Memory B cell (primary cell): ENCODE results near the gene ABCA2.

Experiments used
- ATAC-seq: fragments of 150-1000 bp; cut with Tn5 transposase; 2 replicates; pipeline ENCODE4 v1.10.0; 2021; ENCODE audit warnings: low read depth, mild to moderate bottlenecking, moderate library complexity
- DNase-seq, 2 donors: peaks; one replicate each; pipeline ENCODE4 v3.0.0; 2022; ENCODE audit warnings: low spot score in 2 of 2
- H3K27ac Mint-ChIP-seq: one replicate; pipeline ENCODE4 v1.8.0; 2022; ENCODE audit warnings: mild to moderate bottlenecking, moderate library complexity, mixed read lengths
- H3K27me3 Mint-ChIP-seq: one replicate; pipeline ENCODE4 v1.8.0; 2022; ENCODE audit warnings: mixed read lengths
- H3K36me3 Mint-ChIP-seq: one replicate; pipeline ENCODE4 v1.8.0; 2022; ENCODE audit warnings: mild to moderate bottlenecking, mixed read lengths
- H3K4me1 Mint-ChIP-seq: one replicate; pipeline ENCODE4 v1.8.0; 2022; ENCODE audit warnings: mixed read lengths
- H3K4me3 Mint-ChIP-seq: one replicate; pipeline ENCODE4 v1.8.0; 2022; ENCODE audit warnings: mild to moderate bottlenecking, moderate library complexity, mixed read lengths
- H3K9me3 Mint-ChIP-seq: one replicate; pipeline ENCODE4 v1.8.0; 2022; ENCODE audit warnings: mixed read lengths

The ABCA2 gene

GRCh38 chr9:136985853-136986252, 42.2 kb downstream of the ABCA2 start:
- Mint-ChIP-seq H3K27ac (no peak overlapping the region), H3K36me3 (peaks cover 2% of the 10 kb centered on the region), H3K4me1 (peaks cover 6% of the 10 kb centered on the region), H3K4me3 (no peak overlapping the region), H3K27me3 (peaks cover 16% of the 10 kb centered on the region), H3K9me3 (no peaks in the 10 kb centered on the region)
- ATAC-seq (no peak), DNase-seq (no peak)

- Mint-ChIP-seq H3K27me3 (peaks cover 20% of the 10 kb centered on the region), H3K9me3 (no peaks in the 10 kb centered on the region), H3K4me1 (peaks cover 4% of the 10 kb centered on the region), H3K4me3 (no peak overlapping the region), H3K27ac (no peak overlapping the region), H3K36me3 (peaks cover 2% of the 10 kb centered on the region)
- DNase-seq: no peak
- ATAC-seq: peak; percentile 22
These were observed 42.9 kb downstream of the ABCA2 start for GRCh38 chr9:136985027-136985602.

- no peak for ATAC-seq
- H3K4me3 Mint-ChIP-seq: no peak overlapping the region
- DNase-seq: no peak
- no peak overlapping the region for H3K27ac Mint-ChIP-seq
- peaks cover 2% of the 10 kb centered on the region for H3K36me3 Mint-ChIP-seq
- peaks cover 4% of the 10 kb centered on the region for H3K4me1 Mint-ChIP-seq
- H3K9me3 Mint-ChIP-seq: no peaks in the 10 kb centered on the region
- H3K27me3 Mint-ChIP-seq: peaks cover 20% of the 10 kb centered on the region
These were observed 43.5 kb downstream of the ABCA2 start for GRCh38 chr9:136984464-136985026.

GRCh38 chr9:136983656-136984314, 44.3 kb downstream of the ABCA2 start:
- Mint-ChIP-seq H3K27me3 (peaks cover 20% of the 10 kb centered on the region), H3K4me3 (no peak overlapping the region), H3K27ac (no peak overlapping the region), H3K4me1 (peaks cover 4% of the 10 kb centered on the region), H3K9me3 (no peaks in the 10 kb centered on the region), H3K36me3 (peaks cover 2% of the 10 kb centered on the region)
- ATAC-seq (no peak), DNase-seq (no peak)

- DNase-seq (no peak), ATAC-seq (no peak)
- H3K9me3 Mint-ChIP-seq: no peaks in the 10 kb centered on the region
- H3K4me1 Mint-ChIP-seq: peaks cover 4% of the 10 kb centered on the region
- H3K4me3 Mint-ChIP-seq: no peak overlapping the region
- peaks cover 20% of the 10 kb centered on the region for H3K27me3 Mint-ChIP-seq
- no peak overlapping the region for H3K27ac Mint-ChIP-seq
- H3K36me3 Mint-ChIP-seq: peaks cover 2% of the 10 kb centered on the region
These were observed 44.9 kb downstream of the ABCA2 start for GRCh38 chr9:136983167-136983566.

- ATAC-seq: no peak
- no peak within 1 kb of the TSS for H3K4me3 Mint-ChIP-seq
- H3K27ac Mint-ChIP-seq: no peak within 1 kb of the TSS
- peaks cover 4% of the 10 kb centered on the region for H3K4me1 Mint-ChIP-seq
- H3K27me3 Mint-ChIP-seq: peaks cover 17% of the 10 kb centered on the region
- no peaks in the 10 kb centered on the region for H3K9me3 Mint-ChIP-seq
- H3K36me3 Mint-ChIP-seq: peaks cover 2% of the 10 kb centered on the region
- DNase-seq: no peak
These were observed 45.6 kb downstream of the ABCA2 start, which contains the start of gene LCNL1 for GRCh38 chr9:136982232-136983051. TSS of gene LCNL1 (plus strand) at chr9:136982993. CDS start at chr9:136983587, 594 bp downstream.

- H3K27ac Mint-ChIP-seq: no peak overlapping the region
- ATAC-seq (no peak), DNase-seq (no peak)
- H3K4me3 Mint-ChIP-seq: no peak overlapping the region
- peaks cover 4% of the 10 kb centered on the region for H3K4me1 Mint-ChIP-seq
- H3K9me3 Mint-ChIP-seq: no peaks in the 10 kb centered on the region
- H3K27me3 Mint-ChIP-seq: peaks cover 16% of the 10 kb centered on the region
- peaks cover 2% of the 10 kb centered on the region for H3K36me3 Mint-ChIP-seq
These were observed 46.3 kb downstream of the ABCA2 start for GRCh38 chr9:136981588-136982231.

GRCh38 chr9:136980669-136981478, 47.2 kb downstream of the ABCA2 start:
- ATAC-seq (no peak), DNase-seq (no peak)
- peaks cover 16% of the 10 kb centered on the region for H3K27me3 Mint-ChIP-seq
- H3K27ac Mint-ChIP-seq: no peak overlapping the region
- no peak overlapping the region for H3K4me3 Mint-ChIP-seq
- no peaks in the 10 kb centered on the region for H3K9me3 Mint-ChIP-seq
- peaks cover 4% of the 10 kb centered on the region for H3K4me1 Mint-ChIP-seq
- H3K36me3 Mint-ChIP-seq: peaks cover 2% of the 10 kb centered on the region

GRCh38 chr9:136979769-136980587, 48.1 kb downstream of the ABCA2 start:
- peaks cover 16% of the 10 kb centered on the region for H3K27me3 Mint-ChIP-seq
- H3K4me3 Mint-ChIP-seq: no peak overlapping the region
- ATAC-seq (no peak), DNase-seq (no peak)
- H3K4me1 Mint-ChIP-seq: peaks cover 4% of the 10 kb centered on the region
- H3K9me3 Mint-ChIP-seq: no peaks in the 10 kb centered on the region
- no peak overlapping the region for H3K27ac Mint-ChIP-seq
- H3K36me3 Mint-ChIP-seq: peaks cover 2% of the 10 kb centered on the region

- Mint-ChIP-seq H3K4me3 (no peak overlapping the region), H3K27ac (no peak overlapping the region), H3K4me1 (peaks cover 3% of the 10 kb centered on the region), H3K27me3 (peaks cover 15% of the 10 kb centered on the region), H3K9me3 (no peaks in the 10 kb centered on the region), H3K36me3 (peaks cover 2% of the 10 kb centered on the region)
- DNase-seq: no peak
- no peak for ATAC-seq
These were observed 49.0 kb downstream of the ABCA2 start for GRCh38 chr9:136978865-136979544.

- ATAC-seq: peak; percentile 53
- peaks cover 11% of the 10 kb centered on the region for H3K27me3 Mint-ChIP-seq
- no peaks in the 10 kb centered on the region for H3K36me3 Mint-ChIP-seq
- H3K9me3 Mint-ChIP-seq: no peaks in the 10 kb centered on the region
- peak in 1 of 2 donors; percentile 67 for DNase-seq
- H3K4me3 Mint-ChIP-seq: no peak overlapping the region
- H3K27ac Mint-ChIP-seq: no peak overlapping the region
- H3K4me1 Mint-ChIP-seq: no peaks in the 10 kb centered on the region
These were observed 49.8 kb downstream of the ABCA2 start for GRCh38 chr9:136978073-136978864.
